Stimulated activated naive CD8-positive, alpha-beta T cell treated with anti-CD3 and anti-CD28 coated beads, Interleukin-15, amount 100 ng/mL, for 72 hours (primary cell): ENCODE data around the gene ENTREP1.

Experiments used
- ATAC-seq: fragments of 150-1000 bp; cut with Tn5 transposase; 2 replicates; pipeline ENCODE4 v1.10.0; 2021; ENCODE audit warnings: mild to moderate bottlenecking, moderate library complexity
- DNase-seq, 2 donors: peaks; one replicate each; pipeline ENCODE4 v3.0.0; 2021 to 2022
- H3K27ac Mint-ChIP-seq, 2 donors: one replicate each; pipeline ENCODE4 v1.8.0; 2022; ENCODE audit warnings: mild to moderate bottlenecking in 2 of 2, mixed read lengths in 2 of 2, moderate library complexity in 2 of 2
- H3K27me3 Mint-ChIP-seq: one replicate; pipeline ENCODE4 v1.8.0; 2022; ENCODE audit warnings: mixed read lengths
- H3K4me1 Mint-ChIP-seq: one replicate; pipeline ENCODE4 v1.8.0; 2022; ENCODE audit warnings: mild to moderate bottlenecking, mixed read lengths
- H3K4me3 Mint-ChIP-seq, 2 donors: one replicate each; pipeline ENCODE4 v1.8.0; 2022; ENCODE audit warnings: mild to moderate bottlenecking in 2 of 2, mixed read lengths in 2 of 2, moderate library complexity in 1 of 2
- H3K9me3 Mint-ChIP-seq, 2 donors: one replicate each; pipeline ENCODE4 v1.8.0; 2022; ENCODE audit warnings: mixed read lengths in 2 of 2

Gene ENTREP1

DNA sequence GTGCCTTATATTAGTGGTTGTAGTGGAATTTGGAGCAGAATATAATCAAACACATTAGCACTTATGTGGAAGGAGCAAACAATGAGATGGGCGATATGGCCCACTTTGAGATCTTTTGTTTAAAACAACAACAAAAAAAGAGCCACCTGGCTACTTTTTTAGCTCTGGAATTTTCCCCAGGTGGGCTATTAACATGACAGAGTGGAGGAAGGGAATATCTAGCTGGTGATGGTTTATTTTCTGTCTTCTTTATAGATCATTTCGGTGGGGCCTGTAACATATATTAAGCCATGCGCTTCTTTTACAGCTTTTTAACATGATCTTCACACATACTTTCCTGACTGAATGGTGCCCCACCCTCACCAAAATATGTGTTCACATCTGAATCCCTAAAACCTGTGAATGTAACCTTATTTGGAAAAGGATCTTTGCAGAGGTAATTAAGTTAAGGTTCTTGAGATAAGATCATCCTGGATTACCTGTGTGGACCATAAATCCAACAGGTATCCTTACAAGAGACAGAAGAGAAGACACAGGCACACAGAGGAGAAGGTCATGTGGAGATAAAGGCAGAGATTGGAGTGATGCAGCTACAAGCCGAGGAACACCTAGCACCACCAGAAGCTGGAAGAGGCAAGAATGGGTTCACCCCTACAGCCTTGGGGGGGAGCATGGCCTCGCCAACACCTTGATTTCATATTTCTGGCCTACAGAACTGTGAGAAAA lies 16.6 kb upstream of the ENTREP1 start:
- Mint-ChIP-seq H3K9me3 (peaks cover 10 to 11% of the 10 kb centered on the region in 2 donors), H3K27ac (no peak overlapping the region), H3K27me3 (peaks cover 8% of the 10 kb centered on the region), H3K4me1 (no peaks in the 10 kb centered on the region), H3K4me3 (no peak overlapping the region)
- no peak for ATAC-seq
- DNase-seq: no peak

- Mint-ChIP-seq H3K4me1 (no peaks in the 10 kb centered on the region), H3K27ac (no peak overlapping the region), H3K27me3 (peaks cover 7% of the 10 kb centered on the region), H3K4me3 (no peak overlapping the region), H3K9me3 (peaks cover 19 to 20% of the 10 kb centered on the region in 2 donors)
- DNase-seq (no peak), ATAC-seq (no peak)
Observed at GRCh38 chr9:69313175-69313574, 11.8 kb upstream of the ENTREP1 start.

- no peak overlapping the region for H3K4me3 Mint-ChIP-seq
- H3K4me1 Mint-ChIP-seq: no peaks in the 10 kb centered on the region
- no peak overlapping the region for H3K27ac Mint-ChIP-seq
- ATAC-seq (no peak), DNase-seq (no peak)
- H3K9me3 Mint-ChIP-seq: peaks cover 19 to 20% of the 10 kb centered on the region in 2 donors
- no peaks in the 10 kb centered on the region for H3K27me3 Mint-ChIP-seq
Observed at GRCh38 chr9:69314547-69314946, 10.5 kb upstream of the ENTREP1 start.

- Mint-ChIP-seq H3K27me3 (peaks cover 21% of the 10 kb centered on the region), H3K4me1 (no peaks in the 10 kb centered on the region), H3K4me3 (no peak overlapping the region), H3K9me3 (peaks cover 14 to 16% of the 10 kb centered on the region in 2 donors), H3K27ac (no peak overlapping the region)
- ATAC-seq (no peak), DNase-seq (no peak)
Observed at GRCh38 chr9:69317081-69317480, 7.9 kb upstream of the ENTREP1 start.

DNA sequence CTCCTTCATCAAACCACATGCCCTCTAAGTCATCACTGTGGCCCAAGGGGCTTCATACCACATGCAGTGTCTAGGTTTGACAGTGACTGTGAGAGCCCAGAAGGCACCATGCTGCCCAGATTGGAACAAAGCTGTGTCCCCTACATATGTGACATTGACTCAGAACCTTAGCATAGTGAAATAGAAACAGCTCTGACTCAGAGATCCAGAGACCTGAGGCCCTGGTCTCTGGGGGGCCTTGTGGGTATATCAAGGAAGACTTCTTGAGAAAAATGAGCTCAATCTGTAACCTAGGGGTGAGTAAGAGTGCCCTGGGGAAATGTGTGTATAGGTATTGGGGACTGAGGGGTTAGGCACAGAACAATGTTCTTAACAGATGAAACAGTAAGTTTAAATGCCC lies 7.1 kb upstream of the ENTREP1 start:
- ATAC-seq: peak; percentile 90
- peak in 1 of 2 donors; percentile 24 for DNase-seq
- no peak overlapping the region for H3K27ac Mint-ChIP-seq
- H3K27me3 Mint-ChIP-seq: peaks cover 24% of the 10 kb centered on the region
- H3K9me3 Mint-ChIP-seq: peaks cover 11 to 12% of the 10 kb centered on the region in 2 donors
- H3K4me1 Mint-ChIP-seq: no peaks in the 10 kb centered on the region
- H3K4me3 Mint-ChIP-seq: no peak overlapping the region

DNA sequence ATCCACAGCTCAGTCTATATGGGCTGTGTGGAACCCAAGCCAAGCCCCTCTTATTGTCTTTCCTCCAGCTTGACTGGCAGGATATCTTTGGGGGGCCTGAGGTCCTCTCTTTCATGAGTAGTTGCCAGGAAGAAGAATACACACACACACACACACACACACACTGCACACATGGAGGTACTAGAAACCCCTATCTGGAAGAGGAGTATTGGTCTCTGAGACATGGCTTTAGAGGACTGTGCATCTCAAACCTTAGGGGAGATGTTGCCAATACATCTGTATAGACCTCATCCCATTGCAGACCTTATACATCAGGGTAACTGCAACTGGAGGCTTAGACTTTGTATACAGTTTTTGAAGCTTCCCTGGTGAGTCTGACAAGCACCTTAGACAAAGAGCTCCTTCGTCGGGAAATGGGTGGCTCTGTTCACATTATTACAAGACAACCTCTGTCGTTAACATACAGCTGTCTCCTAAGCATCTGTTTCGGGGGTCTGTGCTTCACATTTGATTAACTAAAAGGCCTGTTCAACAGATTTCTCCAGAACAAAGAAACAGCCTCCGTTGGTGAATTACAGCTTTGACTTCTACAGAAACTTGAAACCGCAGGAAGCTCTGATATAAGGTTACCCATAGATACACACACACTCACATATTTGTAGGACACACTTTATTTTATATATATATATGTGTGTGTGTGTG lies 5.5 kb upstream of the ENTREP1 start:
- no peaks in the 10 kb centered on the region for H3K4me1 Mint-ChIP-seq
- no peak for DNase-seq
- H3K27ac Mint-ChIP-seq: no peak overlapping the region
- H3K4me3 Mint-ChIP-seq: no peak overlapping the region
- peaks cover 39% of the 10 kb centered on the region for H3K27me3 Mint-ChIP-seq
- ATAC-seq: no peak
- peaks cover 0 to 5% of the 10 kb centered on the region in 2 donors for H3K9me3 Mint-ChIP-seq

DNA sequence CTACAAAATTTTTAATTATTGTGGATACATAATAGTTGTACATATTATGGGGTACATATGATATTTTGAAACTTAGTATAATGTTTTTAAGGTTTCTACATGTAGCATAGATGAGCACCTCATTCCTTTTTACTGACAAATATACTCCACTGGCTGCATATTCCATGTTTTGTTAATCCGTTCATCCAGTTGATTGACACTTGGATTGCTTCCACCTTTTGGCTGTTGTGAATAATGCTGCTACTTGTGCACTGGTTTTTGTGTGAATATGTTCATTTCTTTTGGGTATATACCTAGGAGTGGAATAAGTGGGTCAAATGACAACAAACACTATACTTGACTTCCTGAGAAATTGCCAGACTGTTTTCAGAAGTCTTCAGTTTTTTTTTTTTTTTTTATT lies 2.8 kb upstream of the ENTREP1 start:
- no peak for DNase-seq
- H3K9me3 Mint-ChIP-seq: peaks cover 0 to 5% of the 10 kb centered on the region in 2 donors
- peaks cover 65% of the 10 kb centered on the region for H3K27me3 Mint-ChIP-seq
- ATAC-seq: no peak
- H3K4me1 Mint-ChIP-seq: peaks cover 6% of the 10 kb centered on the region
- H3K4me3 Mint-ChIP-seq: no peak overlapping the region
- H3K27ac Mint-ChIP-seq: no peak overlapping the region

- peaks cover 70% of the 10 kb centered on the region for H3K27me3 Mint-ChIP-seq
- no peak overlapping the region for H3K4me3 Mint-ChIP-seq
- DNase-seq (no peak), ATAC-seq (no peak)
- no peak overlapping the region for H3K27ac Mint-ChIP-seq
- no peaks in the 10 kb centered on the region for H3K9me3 Mint-ChIP-seq
- peaks cover 6% of the 10 kb centered on the region for H3K4me1 Mint-ChIP-seq
Observed at GRCh38 chr9:69323861-69324260, 1.2 kb upstream of the ENTREP1 start.

DNA sequence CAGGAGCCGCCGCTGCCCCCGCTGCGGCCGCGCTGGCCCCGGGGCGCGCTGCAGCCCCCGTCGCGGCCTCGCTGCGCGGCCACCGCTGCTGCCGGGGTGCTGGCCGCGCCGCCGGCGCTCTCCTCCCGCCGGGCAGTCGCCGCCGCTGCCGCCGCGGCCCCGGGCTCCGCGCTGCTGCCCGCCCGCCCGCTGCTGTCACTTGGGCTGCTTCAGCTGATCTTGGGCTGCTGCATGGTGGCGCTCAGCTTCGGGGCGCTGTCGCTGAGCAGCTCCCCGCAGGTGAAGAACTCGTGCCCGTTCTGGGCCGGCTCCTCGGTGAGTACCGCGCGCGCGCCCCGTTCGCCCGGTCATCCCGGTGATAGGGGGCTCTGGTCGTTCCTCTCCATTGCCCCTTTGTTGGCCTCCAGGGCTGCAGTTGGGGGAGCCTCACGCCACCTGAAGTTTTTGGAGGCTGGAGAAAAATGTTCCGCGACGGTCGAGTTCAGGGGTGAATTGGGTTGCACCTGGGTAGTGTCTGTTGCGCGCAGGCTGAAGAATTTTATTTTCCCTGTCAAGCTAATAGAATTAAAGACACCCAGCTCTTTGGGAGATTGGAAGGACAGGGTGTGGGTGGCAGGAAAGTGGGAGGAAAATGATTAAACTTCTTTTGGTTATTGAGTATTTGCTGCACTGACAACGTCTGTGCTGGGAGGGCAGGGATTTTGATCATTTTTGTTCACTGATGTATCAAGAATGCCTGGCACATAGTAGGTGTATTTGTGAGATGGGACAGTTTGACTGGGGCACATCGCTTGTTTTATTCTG lies 596 bp downstream of the ENTREP1 start:
- peak overlapping the region in 1 of 2 donors; percentile 48 for H3K27ac Mint-ChIP-seq
- ATAC-seq: peak; percentile 48
- H3K9me3 Mint-ChIP-seq: no peaks in the 10 kb centered on the region
- peak overlapping the region; percentile 45 to 53 for H3K4me3 Mint-ChIP-seq
- H3K27me3 Mint-ChIP-seq: peaks cover 74% of the 10 kb centered on the region
- DNase-seq: no peak
- peaks cover 6% of the 10 kb centered on the region for H3K4me1 Mint-ChIP-seq

GRCh38 chr9:69326261-69326660 lies 1.2 kb downstream of the ENTREP1 start:
- Mint-ChIP-seq H3K27me3 (peaks cover 74% of the 10 kb centered on the region), H3K27ac (no peak overlapping the region), H3K9me3 (no peaks in the 10 kb centered on the region), H3K4me1 (peaks cover 6% of the 10 kb centered on the region), H3K4me3 (no peak overlapping the region)
- no peak for DNase-seq
- ATAC-seq: no peak

DNA sequence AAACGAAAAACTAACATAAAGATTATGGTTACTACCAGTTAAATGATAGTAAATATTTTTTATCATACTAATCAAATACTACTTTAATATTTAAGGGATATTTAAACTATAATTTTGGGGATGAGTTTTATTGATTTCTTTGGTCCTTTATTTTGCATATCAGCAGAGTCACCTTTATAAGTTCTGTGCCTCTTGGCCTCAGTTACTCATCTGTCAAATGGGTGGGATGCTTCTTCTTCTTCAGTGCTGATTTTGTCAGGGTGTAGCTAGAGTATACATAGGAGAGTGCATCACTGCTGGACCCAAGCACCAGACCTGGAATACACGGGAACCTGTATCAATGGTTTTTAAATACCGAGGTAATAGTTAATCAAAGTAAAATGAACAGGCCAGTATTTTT lies 5.6 kb downstream of the ENTREP1 start:
- peaks cover 54% of the 10 kb centered on the region for H3K27me3 Mint-ChIP-seq

GRCh38 chr9:69331444-69331843 lies 6.4 kb downstream of the ENTREP1 start:
- Mint-ChIP-seq H3K9me3 (no peaks in the 10 kb centered on the region), H3K4me1 (no peaks in the 10 kb centered on the region), H3K4me3 (no peak overlapping the region), H3K27ac (no peak overlapping the region), H3K27me3 (peaks cover 47% of the 10 kb centered on the region)
- ATAC-seq (no peak), DNase-seq (no peak)

More for the DNA sequence above, 5.6 kb downstream of the ENTREP1 start:
- Mint-ChIP-seq H3K4me1 (peaks cover 5% of the 10 kb centered on the region), H3K4me3 (no peak overlapping the region), H3K27ac (no peak overlapping the region), H3K9me3 (no peaks in the 10 kb centered on the region)
- ATAC-seq (no peak), DNase-seq (no peak)

DNA sequence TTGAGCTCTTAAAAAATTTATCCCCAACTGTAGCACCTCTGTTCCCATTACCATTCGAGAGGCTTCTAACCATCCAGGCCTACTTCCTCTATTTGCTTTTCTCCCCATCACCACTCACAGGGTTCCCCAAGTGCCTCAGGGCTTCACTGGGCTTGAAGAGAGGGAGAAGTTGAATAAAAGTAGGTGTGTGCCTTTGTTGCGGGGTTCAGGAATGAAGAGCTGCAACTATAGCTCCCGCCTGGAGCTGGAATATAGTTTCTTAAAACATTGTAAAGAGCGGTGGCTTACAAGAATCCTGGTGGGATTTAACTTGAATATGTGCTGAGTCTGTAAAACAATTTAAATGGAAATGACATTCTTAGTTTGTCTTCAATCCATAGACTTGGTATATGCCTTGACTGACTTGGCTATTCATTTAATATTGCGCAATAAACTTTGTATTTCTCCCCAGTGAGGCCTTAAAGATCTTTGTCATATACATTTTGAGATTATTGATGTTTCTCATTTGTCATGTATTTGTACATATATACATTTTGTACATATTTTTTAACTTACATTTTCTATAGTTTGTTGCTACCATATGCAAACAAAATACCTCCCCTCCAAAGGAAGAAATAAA lies 7.2 kb downstream of the ENTREP1 start:
- H3K27ac Mint-ChIP-seq: no peak overlapping the region
- ATAC-seq: no peak
- no peak overlapping the region for H3K4me3 Mint-ChIP-seq
- H3K27me3 Mint-ChIP-seq: peaks cover 41% of the 10 kb centered on the region
- no peak for DNase-seq
- no peaks in the 10 kb centered on the region for H3K4me1 Mint-ChIP-seq
- H3K9me3 Mint-ChIP-seq: no peaks in the 10 kb centered on the region

DNA sequence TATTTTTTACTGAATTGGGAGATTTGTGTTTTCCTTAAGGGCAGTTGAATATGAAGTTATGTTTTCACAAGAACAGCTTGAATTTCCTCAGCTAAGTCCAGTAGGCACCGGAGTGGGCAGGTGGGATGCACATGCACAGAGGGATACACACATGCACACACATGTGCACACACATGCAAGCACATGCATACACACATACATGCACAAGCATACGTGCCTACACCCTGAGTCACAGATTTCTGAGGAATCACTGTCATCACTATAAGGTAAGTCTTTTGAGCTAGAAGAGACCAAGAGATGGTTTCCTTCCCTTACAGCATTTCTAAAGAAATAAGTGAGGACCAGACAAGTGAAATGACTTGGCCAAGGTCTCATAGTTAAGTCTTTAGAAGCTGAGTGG lies 8.7 kb downstream of the ENTREP1 start:
- no peak for DNase-seq
- Mint-ChIP-seq H3K4me1 (no peaks in the 10 kb centered on the region), H3K9me3 (no peaks in the 10 kb centered on the region), H3K27me3 (peaks cover 36% of the 10 kb centered on the region), H3K4me3 (no peak overlapping the region), H3K27ac (no peak overlapping the region)
- ATAC-seq: no peak

DNA sequence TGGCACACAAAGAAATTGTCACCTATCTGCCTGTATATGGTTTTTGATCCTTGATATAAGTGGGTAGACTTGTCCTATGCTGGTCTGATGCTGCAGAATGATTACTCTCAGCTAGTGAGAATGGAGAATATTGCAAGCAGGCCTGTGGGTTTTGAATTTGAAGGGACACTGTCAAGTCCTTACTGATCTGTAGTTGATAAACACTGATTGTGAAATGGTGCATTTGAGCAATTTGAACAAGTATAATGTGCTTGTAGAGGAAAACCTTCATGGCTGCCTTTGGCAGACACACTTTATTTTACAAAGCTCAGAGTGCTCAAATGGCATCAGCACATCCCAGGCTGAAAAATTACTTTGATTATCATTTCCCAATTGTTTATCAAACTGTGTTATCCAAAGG lies 9.3 kb downstream of the ENTREP1 start:
- no peak for DNase-seq

More for the DNA sequence above, 9.3 kb downstream of the ENTREP1 start:
- Mint-ChIP-seq H3K27ac (no peak overlapping the region), H3K9me3 (no peaks in the 10 kb centered on the region), H3K4me3 (no peak overlapping the region), H3K27me3 (peaks cover 34% of the 10 kb centered on the region), H3K4me1 (no peaks in the 10 kb centered on the region)
- no peak for ATAC-seq
